Fibroblast of pulmonary artery (primary cell): ENCODE data around the gene CARS2.
"Not testable (repeated sequence)": the region's sequence is repeated elsewhere in the genome, so short reads cannot be mapped to it uniquely, and the experiment has no call there.

ENCODE experiments used
- DNase-seq: peaks from one replicate; pipeline ENCODE4 v3.0.0-alpha.2; 2010; ENCODE audit warnings: low read depth
- H3K4me3 ChIP-seq: replicated peaks from 2 replicates; pipeline ENCODE4 v1.5.1; 2011; ENCODE audit warnings: low read depth, mild to moderate bottlenecking, control low read depth, low read length, moderate library complexity
- CTCF ChIP-seq: IDR thresholded peaks from 2 replicates; pipeline ENCODE4 v1.5.1; 2011; ENCODE audit warnings: mild to moderate bottlenecking, control low read depth, low read length, inconsistent platforms; ENCODE audit errors: missing control alignments

The CARS2 gene

DNA sequence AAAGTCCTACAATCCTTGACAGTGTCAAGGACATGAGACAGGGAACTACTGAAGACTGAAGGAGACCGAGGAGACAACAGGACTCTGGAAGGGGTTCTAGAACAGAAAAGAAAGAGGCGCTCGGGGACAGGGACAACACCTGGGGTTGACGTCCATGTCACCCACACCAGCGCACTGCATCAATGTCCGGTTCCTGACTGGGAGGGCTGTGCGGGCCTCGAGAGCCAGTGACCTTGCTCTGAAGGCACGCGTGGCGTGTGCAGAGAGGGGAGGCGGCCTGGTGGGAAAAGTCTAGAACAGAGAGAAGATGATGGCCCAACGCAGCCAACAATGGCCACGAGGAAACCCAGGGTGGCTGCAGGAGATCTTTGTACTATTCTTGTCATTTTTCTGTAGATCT is 5.7 kb downstream of the CARS2 start:
- TF ChIP-seq CTCF = no peak
- DNase-seq = no peak

GRCh38 chr13:110699148-110700145 is 6.5 kb downstream of the CARS2 start:
- no peak for DNase-seq
- no peak overlapping the region for H3K4me3 ChIP-seq
- no peak for TF ChIP-seq CTCF

More for the DNA sequence above, 5.7 kb downstream of the CARS2 start:
- H3K4me3 ChIP-seq = no peak overlapping the region

DNA sequence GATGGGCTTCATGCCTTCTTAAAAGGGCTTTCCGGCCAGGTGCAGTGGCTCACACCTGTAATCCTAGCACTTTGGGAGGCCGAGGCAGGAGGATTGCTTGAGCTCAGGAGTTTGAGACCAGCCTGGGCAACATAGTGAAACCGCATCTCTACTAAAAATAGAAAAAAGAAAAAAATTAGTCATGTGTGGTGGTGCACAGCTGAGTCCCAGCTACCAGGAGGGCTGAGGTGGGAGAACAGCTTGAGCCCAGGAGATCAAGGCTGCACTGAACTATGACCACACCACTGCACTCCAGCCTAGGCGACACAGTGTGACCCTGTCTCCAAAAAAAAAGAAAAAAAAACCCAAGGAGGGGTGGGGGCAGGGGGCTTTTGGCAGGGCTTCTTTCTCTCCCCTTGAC is 7.2 kb downstream of the CARS2 start:
- no peak overlapping the region for H3K4me3 ChIP-seq
- TF ChIP-seq CTCF = no peak

GRCh38 chr13:110697842-110698241 is 8.1 kb downstream of the CARS2 start:
- DNase-seq = no peak
- no peak overlapping the region for H3K4me3 ChIP-seq
- no peak for TF ChIP-seq CTCF

More for the DNA sequence above, 7.2 kb downstream of the CARS2 start:
- no peak for DNase-seq

DNA sequence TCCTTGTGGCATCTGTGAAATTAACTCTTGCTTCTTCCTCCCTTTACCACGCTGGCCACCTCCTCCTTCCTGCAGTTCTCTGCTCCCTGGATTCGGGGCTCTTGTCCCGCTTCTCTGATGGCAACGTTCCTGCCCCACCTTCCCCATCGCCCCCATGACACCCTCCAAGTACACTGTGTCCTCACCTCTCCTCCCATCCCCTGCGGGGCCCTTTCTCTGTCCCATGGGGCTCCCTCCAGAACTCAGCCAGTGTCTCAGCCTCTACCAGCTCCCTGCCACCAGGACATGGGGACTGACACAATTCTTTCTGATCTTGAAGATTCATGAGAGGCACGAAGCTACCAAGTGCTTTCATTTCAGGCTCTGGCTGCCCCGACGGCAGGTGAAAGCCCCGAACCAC is 9.1 kb downstream of the CARS2 start:
- no peak overlapping the region for H3K4me3 ChIP-seq
- TF ChIP-seq CTCF = no peak
- DNase-seq = no peak

GRCh38 chr13:110695774-110696173 is 10.1 kb downstream of the CARS2 start:
- not testable (repeated sequence) for H3K4me3 ChIP-seq, DNase-seq

DNA sequence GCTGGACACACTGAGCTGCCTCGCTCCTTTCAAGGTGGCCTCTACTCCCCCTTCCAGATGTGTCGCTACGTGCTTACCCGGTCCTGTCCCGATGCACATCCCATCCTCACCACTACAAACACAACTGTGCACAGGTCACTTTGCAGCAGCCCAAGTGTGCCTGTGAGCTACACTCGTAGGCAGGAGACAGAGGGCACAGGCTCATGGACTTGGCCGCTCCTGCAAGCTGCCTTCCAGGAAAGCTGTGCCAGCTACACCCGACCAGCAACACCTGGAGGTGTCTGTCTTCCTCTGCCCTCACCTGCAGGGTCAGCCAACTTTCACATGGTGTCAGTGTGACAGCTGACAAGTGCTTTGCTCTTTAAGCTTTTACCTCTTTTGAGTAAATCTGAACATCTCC is 15.4 kb downstream of the CARS2 start:
- DNase-seq = no peak
- H3K4me3 ChIP-seq = no peak overlapping the region
- no peak for TF ChIP-seq CTCF
